Measurements from ENCODE around the gene KIF22.

GRCh38 chr16:29784157-29784556 lies 6.4 kb upstream of the KIF22 start:
- no peak for TF ChIP-seq EZH2 (IDR thresholded peaks at IDR 0.05; ENCODE audit: insufficient read depth, low read length)
- TF ChIP-seq CTCF (IDR thresholded peaks at IDR 0.05; ENCODE audit: insufficient read depth, low read depth, low read length): no peak

All from astrocyte (in vitro differentiated cells and primary cell).